ENCODE data around the gene ATP2A1.
"Not testable (repeated sequence)": the region's sequence is repeated elsewhere in the genome, so short reads cannot be mapped to it uniquely, and the experiment has no call there.

Gene ATP2A1

DNA sequence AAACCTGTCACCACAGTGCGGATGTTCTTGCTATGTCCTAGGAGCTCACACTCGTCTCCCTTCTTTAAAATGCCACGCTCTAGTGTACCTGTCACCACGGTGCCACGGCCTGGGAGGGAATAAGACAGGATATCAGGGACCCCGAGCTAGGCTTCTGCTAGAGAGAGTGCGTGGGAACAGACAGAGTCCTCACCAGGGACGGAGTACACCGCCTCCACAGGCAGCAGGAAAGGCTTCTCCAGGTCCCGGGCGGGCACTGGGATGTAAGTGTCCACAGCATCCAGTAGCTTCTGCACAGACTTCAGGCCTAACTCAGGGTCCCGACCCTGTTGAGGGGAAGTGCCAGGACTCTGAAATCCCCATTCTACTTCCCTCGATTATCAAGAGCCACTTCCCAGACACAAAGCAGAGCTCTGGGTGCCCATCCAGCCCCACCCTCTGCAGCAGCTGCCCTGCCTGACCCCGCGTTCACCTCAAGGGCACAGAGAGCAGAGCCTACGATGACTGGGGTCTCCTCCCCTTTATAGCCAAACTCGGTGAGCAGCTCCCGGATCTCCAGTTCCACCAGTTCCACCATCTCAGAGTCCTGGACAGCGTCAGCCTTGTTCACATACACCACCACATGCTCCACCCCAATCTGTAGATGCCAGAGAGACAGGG is 33.9 kb upstream of the ATP2A1 start:
- no peak for ATAC-seq
- Mint-ChIP-seq H3K36me3 (ENCODE audit: low read depth) (peaks cover 42% of the 10 kb centered on the region), H3K4me1 (peaks cover 29% of the 10 kb centered on the region), H3K9me3 (no peaks in the 10 kb centered on the region), H3K4me3 (peak overlapping the region; percentile 97), H3K27ac (peak overlapping the region; percentile 95), H3K27me3 (no peaks in the 10 kb centered on the region)
- no peak for DNase-seq

DNA sequence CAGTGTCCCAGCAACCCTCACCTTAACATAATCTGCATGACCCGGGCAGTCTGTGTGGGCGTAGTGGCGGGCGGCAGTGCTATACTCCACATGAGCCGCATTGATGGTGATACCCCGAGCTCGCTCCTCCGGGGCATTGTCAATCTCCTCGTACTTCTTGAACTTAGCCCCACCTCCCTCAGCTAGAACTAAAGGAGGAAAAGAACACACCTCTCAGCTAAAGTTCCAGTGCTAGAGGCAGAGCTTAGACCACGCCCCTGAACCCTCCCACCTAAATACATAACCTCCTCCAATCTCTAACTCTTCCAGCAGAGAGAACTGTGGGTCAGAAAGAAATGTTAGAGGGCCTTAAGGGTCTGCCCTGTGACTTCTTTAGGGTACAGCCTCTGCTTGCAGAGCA is 33.0 kb upstream of the ATP2A1 start:
- DNase-seq (peak; percentile 42), ATAC-seq (no peak)
- H3K27ac Mint-ChIP-seq: peak overlapping the region; percentile 95
- H3K4me1 Mint-ChIP-seq: peaks cover 29% of the 10 kb centered on the region
- H3K9me3 Mint-ChIP-seq: no peaks in the 10 kb centered on the region
- peaks cover 42% of the 10 kb centered on the region for H3K36me3 Mint-ChIP-seq (ENCODE audit: low read depth)
- peak overlapping the region; percentile 97 for H3K4me3 Mint-ChIP-seq
- no peaks in the 10 kb centered on the region for H3K27me3 Mint-ChIP-seq

DNA sequence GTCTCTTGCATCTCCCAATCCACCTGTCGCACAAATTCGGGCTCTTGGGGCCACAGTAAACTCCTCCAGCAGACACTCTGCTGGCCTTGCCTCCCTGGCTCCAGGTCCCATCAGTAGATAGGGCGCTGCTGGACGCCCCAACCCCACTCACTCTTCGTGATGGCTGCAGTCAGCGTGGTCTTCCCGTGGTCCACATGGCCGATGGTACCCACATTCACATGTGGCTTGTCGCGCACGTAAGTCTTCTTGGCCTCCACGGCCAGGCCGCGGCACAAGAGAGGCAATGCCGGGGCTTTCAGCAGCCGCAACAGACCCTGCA is 32.6 kb upstream of the ATP2A1 start:
- DNase-seq (no peak), ATAC-seq (no peak)
- Mint-ChIP-seq H3K27ac (peak overlapping the region; percentile 95), H3K4me1 (peaks cover 29% of the 10 kb centered on the region), H3K36me3 (ENCODE audit: low read depth) (peaks cover 42% of the 10 kb centered on the region), H3K4me3 (peak overlapping the region; percentile 97), H3K27me3 (no peaks in the 10 kb centered on the region), H3K9me3 (no peaks in the 10 kb centered on the region)

DNA sequence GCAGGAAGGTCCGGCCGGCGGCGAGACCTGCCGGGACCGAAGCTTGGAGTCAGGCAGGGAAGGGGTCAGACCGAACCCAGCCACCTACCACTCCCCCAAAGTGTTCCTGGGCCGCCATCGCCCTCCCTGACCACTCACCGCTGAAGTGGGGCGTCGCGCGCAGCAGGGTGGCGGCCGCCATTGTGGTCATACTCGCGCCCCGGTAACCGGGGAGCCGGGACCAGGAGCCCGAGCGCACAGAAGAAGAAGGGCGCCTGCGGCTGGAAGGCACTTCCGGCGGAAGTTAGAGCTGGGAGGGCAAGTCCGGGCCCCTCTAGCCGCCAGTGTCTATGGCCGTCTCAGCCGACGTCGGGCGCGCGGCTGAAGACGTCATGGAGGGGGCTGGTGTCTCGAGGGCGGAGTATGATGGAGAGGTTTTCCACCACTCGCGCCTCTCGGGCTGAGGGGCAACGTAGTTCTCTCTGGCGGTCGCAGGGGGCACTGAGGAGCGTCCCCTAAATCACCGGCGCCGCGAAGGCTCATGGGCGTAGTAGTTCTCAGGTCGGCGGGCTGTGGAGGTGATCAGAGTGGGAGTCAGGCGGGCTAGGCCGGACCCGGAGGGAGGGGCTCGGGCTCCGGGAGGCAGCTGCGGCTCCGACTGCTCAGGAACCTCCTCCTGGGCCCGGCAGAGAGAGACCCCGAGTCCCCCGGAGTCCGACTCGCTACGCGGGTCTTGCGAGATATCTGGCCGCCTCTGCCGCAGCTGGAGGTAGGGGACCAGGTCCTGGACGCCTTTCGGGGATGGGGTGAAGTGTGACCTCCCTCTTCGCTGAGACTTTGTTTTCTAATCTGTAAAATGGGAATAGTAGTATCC is 32.0 kb upstream of the ATP2A1 start, which contains the start of gene TUFM:
TSS of gene TUFM (minus strand) at position 269 of the 853 bp plus-strand sequence. CDS start at position 190, 79 bp downstream.
- peak; percentile 99 for DNase-seq
- Mint-ChIP-seq H3K27me3 (no peaks in the 10 kb centered on the region), H3K4me3 (peak within 1 kb of the TSS; percentile 97), H3K9me3 (no peaks in the 10 kb centered on the region), H3K27ac (peak within 1 kb of the TSS; percentile 95), H3K36me3 (ENCODE audit: low read depth) (peaks cover 38% of the 10 kb centered on the region), H3K4me1 (peaks cover 29% of the 10 kb centered on the region)
- peak; percentile 97 for ATAC-seq

DNA sequence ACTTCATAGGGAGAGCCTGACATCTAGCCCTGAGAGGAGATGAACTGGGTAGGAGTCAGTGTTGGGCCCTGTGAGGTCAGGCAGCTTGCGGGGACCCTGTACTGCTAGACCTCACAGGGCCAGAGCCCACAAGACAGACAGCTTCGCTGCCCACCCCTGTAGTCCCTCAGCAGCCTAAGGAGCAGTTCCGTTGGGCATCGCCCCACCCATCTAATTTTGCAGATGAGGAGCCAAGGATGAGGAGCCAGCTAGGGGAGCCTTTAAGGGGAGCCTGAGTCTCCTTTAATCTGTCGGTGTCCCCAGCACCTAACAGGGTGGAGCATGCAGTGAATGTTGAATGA is 31.4 kb upstream of the ATP2A1 start:
- DNase-seq (peak; percentile 20), ATAC-seq (peak; percentile 5)
- Mint-ChIP-seq H3K36me3 (ENCODE audit: low read depth) (peaks cover 34% of the 10 kb centered on the region), H3K27ac (peak overlapping the region; percentile 95), H3K4me1 (peaks cover 29% of the 10 kb centered on the region), H3K9me3 (no peaks in the 10 kb centered on the region), H3K4me3 (peak overlapping the region; percentile 97), H3K27me3 (no peaks in the 10 kb centered on the region)

DNA sequence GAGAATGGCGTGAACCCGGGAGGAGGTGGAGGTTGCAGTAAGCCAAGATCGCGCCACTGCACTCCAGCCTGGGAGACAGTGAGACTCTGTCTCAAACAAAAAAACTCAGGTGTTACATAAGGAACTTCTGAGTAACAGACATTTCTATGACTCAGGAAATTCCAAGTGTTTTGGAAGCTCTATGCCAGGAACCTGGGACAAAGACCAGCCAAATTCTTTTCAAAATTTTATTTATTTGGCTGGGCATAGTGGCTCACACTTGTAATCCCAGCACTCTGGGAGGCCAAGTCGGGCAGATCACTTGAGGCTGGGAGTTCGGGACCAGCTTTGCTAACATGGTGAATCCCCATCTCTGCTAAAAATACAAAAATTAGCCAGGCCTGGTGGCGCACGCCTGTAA is 19.9 kb upstream of the ATP2A1 start:
- ATAC-seq (no peak), DNase-seq (no peak)
- H3K27me3 Mint-ChIP-seq: no peaks in the 10 kb centered on the region
- H3K9me3 Mint-ChIP-seq: no peaks in the 10 kb centered on the region
- peaks cover 9% of the 10 kb centered on the region for H3K4me1 Mint-ChIP-seq
- no peak overlapping the region for H3K4me3 Mint-ChIP-seq
- no peak overlapping the region for H3K27ac Mint-ChIP-seq
- H3K36me3 Mint-ChIP-seq (ENCODE audit: low read depth): peaks cover 8% of the 10 kb centered on the region

DNA sequence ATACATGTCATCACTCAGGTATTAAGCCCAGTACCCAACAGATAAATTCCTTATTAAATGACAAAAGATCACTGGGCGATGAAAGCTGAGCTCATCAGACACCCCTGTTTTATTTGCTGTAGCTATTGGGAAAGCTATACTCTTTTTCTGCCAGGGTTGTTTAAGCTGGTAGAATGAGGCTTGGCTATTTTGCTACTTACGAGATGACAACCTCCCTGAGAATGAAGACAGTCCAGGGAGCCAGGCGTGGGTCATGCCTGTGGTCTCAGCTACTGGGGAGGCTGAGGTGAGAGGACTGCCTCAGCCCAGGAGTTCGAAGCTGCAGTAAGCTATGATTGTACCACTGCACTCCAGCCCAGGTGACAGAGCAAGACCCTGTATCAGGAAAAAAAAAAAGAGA is 19.0 kb upstream of the ATP2A1 start:
- Mint-ChIP-seq H3K27me3 (no peaks in the 10 kb centered on the region), H3K4me3 (no peak overlapping the region), H3K36me3 (ENCODE audit: low read depth) (peaks cover 8% of the 10 kb centered on the region), H3K27ac (no peak overlapping the region), H3K9me3 (no peaks in the 10 kb centered on the region), H3K4me1 (peaks cover 11% of the 10 kb centered on the region)
- DNase-seq: no peak
- ATAC-seq: no peak

DNA sequence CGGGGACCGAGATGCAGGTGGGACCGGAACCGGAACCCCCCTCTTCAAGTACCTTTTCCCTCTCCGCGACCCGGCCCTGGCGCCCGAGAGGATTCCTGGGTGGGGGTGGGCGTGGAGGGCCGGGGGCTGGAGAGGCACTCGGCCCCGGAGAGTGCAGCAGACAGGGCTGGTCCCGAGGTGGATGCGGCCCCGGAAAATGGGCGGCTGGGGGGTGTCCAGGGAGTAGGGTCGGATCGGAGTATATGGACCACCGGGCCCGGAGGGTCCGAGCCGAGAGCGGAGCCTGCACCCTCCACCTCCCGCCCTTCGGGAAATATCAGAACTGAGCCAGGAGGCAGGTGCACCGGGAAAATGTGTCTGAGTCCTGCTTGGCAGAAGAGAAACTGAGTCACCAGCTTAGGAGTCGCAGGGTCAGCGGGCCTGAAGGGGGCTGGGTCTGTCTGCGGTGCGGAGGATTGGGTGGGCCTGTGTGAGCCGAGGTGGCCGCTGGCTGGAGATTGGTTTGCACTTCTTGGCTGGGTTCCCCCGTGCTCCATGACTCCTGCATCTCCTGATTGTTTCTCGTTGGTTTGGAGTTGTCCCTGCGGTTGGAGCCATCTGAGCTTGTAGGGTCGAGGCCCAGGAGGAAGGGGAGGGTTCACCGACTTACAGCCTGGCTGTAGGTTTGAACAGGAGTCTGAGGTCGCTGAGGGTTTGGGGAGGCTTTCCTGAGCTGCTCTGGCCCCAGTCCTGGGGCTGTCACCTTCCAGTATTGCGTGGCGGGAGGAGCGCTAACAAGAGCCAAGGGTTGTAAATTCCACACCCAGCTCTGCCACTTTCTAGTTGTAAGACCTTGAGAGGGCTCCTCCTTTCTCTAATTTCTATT is 14.1 kb upstream of the ATP2A1 start:
- ATAC-seq (no peak), DNase-seq (no peak)
- Mint-ChIP-seq H3K27me3 (no peaks in the 10 kb centered on the region), H3K27ac (peak overlapping the region; percentile 95), H3K4me3 (peak overlapping the region; percentile 93), H3K36me3 (ENCODE audit: low read depth) (peaks cover 14% of the 10 kb centered on the region), H3K4me1 (peaks cover 24% of the 10 kb centered on the region), H3K9me3 (no peaks in the 10 kb centered on the region)

DNA sequence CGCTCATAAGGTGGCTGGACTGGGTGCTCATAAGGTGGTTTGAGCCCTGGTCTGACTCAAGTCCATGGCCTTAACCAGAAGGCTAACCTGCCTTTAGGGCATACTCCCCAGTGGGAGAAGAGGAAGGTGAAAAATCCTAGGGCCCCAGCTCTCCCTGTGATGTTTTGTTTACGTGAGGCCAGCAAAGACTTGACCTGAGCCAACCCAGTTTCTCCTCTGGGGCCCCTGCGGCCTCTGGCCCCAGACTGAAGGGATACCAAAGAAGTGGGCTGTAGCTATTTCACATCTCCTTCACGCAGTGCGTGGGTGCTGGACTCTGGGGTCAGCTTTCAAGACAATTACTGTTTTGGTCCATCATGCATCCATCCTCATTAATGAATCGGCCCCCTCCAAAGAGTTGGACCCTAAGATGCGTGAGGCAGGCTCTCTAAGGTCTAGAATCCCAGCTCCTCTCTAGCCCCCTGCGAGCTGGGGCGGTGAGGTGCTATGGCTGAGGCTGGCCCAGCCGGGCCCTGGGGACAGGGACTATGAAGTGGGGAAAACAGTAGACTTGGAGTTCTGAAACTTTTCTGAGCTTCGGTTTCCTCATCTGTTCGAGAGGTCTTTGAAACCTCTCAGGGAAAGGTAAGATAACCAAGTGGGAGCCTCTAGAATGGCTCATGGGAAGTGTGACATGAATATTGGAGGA is 13.1 kb upstream of the ATP2A1 start:
- Mint-ChIP-seq H3K27me3 (no peaks in the 10 kb centered on the region), H3K27ac (peak overlapping the region; percentile 95), H3K36me3 (ENCODE audit: low read depth) (peaks cover 18% of the 10 kb centered on the region), H3K4me1 (peaks cover 24% of the 10 kb centered on the region), H3K4me3 (peak overlapping the region; percentile 93), H3K9me3 (no peaks in the 10 kb centered on the region)
- no peak for ATAC-seq
- DNase-seq: no peak

DNA sequence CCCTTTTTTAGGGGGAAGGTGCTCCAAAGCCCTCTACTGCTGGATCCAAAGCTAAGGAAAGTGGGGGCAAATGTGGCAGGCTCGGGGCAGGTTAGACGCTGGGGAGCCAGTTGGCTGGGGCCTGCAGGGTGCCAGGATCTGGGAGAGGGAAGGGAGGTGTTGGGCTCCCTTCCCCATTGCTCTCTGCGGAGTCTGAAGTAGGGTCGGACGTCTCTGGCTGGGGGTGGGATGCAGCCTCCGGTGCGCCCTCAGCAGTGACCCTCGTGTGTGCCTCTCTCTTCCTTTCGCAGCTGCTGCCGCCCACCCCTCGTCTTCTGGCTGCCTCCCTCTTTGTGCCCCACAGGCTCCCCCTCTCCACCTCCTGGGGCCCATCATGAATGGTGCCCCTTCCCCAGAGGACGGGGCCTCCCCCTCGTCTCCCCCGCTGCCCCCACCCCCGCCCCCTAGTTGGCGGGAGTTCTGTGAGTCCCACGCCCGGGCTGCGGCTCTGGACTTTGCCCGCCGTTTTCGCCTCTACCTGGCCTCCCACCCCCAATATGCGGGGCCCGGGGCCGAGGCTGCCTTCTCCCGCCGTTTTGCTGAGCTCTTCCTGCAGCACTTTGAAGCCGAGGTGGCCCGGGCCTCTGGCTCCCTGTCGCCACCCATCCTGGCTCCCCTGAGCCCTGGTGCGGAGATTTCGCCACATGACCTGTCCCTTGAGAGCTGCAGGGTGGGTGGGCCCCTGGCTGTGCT is 12.4 kb upstream of the ATP2A1 start:
- Mint-ChIP-seq H3K27me3 (no peaks in the 10 kb centered on the region), H3K9me3 (no peaks in the 10 kb centered on the region), H3K27ac (no peak overlapping the region), H3K4me3 (no peak overlapping the region), H3K36me3 (ENCODE audit: low read depth) (peaks cover 18% of the 10 kb centered on the region), H3K4me1 (peaks cover 20% of the 10 kb centered on the region)
- no peak for DNase-seq
- ATAC-seq: no peak

DNA sequence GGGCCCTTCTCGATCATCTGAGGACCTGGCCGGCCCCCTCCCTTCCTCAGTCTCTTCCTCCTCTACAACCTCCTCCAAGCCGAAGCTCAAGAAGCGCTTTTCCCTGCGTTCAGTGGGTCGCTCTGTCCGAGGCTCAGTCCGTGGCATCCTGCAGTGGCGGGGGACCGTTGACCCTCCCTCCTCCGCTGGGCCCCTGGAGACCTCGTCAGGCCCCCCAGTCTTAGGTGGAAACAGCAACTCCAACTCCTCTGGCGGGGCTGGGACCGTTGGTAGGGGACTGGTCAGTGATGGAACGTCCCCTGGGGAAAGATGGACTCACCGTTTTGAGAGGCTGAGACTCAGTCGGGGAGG is 11.9 kb upstream of the ATP2A1 start:
- Mint-ChIP-seq H3K9me3 (no peaks in the 10 kb centered on the region), H3K4me3 (no peak overlapping the region), H3K36me3 (ENCODE audit: low read depth) (peaks cover 18% of the 10 kb centered on the region), H3K27me3 (no peaks in the 10 kb centered on the region), H3K4me1 (peaks cover 20% of the 10 kb centered on the region), H3K27ac (no peak overlapping the region)
- ATAC-seq (no peak), DNase-seq (no peak)

DNA sequence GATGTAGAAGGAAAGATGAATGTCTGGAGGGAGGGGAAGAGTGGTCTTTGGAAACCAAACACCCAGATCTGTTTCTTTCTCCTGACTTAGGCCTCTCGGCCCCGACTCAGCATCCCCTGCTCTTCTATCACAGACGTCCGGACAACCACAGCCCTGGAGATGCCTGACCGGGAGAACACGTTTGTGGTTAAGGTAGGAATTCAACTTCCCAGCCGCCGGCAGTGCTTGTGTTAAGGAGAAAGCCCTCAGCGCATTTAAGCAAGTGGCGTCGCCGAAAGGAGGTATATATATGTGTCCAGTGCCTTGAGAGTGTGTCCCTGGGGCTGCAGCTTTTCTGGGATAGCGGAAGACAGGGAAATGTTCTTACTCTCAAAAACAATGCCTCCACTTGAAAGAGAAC is 11.0 kb upstream of the ATP2A1 start:
- ATAC-seq (no peak), DNase-seq (no peak)
- Mint-ChIP-seq H3K4me1 (peaks cover 15% of the 10 kb centered on the region), H3K36me3 (ENCODE audit: low read depth) (peaks cover 13% of the 10 kb centered on the region), H3K27me3 (no peaks in the 10 kb centered on the region), H3K27ac (no peak overlapping the region), H3K4me3 (no peak overlapping the region), H3K9me3 (no peaks in the 10 kb centered on the region)

DNA sequence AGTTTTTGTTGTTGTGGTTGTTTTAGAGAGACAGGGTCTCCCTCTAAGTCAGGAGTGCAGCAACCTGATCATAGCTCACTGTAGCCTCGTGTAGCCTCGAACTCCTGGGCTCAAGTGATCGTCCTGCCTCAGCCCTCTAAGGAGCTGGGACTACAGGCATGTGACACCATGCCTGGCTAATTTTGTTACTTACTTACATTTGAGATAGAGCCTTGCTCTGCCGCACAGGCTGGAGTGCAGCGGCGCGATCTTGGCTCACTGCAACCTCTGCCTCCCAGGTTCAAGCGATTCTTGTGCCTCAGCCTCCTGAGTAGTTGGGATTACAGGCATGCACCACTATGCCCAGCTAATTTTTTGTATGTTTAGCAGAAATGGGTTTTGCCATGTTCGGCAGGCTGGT is 10.6 kb upstream of the ATP2A1 start:
- H3K27me3 Mint-ChIP-seq, ATAC-seq, H3K27ac Mint-ChIP-seq, H3K9me3 Mint-ChIP-seq, H3K4me3 Mint-ChIP-seq, DNase-seq: not testable (repeated sequence)
- Mint-ChIP-seq H3K4me1 (peaks cover 15% of the 10 kb centered on the region), H3K36me3 (ENCODE audit: low read depth) (peaks cover 13% of the 10 kb centered on the region)

DNA sequence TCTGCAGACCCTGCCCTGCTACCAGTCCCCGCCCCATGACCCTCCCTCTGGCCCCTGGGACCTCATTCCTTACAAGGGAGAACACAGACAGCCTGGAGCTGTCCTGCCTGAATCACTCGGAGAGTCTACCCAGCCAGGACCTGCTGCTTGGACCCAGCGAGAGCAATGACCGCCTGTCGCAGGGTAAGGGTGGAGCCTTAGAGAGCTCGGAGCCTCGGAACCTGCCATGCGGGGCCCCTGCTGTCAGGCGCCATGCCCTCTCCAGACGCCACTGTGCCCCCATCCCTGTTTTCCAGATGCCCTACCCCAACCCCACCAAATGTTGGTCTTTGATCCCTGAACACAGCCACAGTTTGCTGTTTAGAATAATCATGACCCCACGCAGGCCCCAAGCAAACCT is 9.1 kb upstream of the ATP2A1 start:
- ATAC-seq: no peak
- Mint-ChIP-seq H3K36me3 (ENCODE audit: low read depth) (peaks cover 12% of the 10 kb centered on the region), H3K4me1 (peaks cover 14% of the 10 kb centered on the region), H3K4me3 (no peak overlapping the region), H3K27me3 (no peaks in the 10 kb centered on the region), H3K9me3 (no peaks in the 10 kb centered on the region), H3K27ac (no peak overlapping the region)
- no peak for DNase-seq

Measured in activated naive CD8-positive, alpha-beta T cell treated with anti-CD3 and anti-CD28 coated beads, Interleukin-2, amount 50 U/mL, for 24 hours (primary cell).